ENCODE data around the gene ZNF423.

DNA sequence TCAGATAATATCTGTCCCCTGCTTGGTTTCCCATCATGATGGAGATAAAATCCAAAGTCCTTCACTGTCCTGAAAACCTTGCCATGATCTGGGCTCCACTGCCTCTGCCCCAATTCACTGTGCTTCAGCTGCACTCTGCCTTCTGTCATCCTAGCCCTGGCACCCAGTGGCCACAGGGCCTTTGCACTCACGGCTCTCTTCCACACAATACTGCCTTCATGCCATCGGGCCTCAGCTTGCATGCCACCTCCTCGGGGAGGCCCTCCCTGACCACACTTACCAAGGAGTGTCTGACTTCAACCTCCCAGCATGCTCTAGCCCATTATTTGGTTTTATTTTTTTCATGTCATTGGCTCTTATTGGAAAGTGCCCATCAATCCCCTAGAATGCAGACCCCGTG, 336.2 kb downstream of the ZNF423 start:
- TF ChIP-seq POLR2AphosphoS5 (IDR thresholded peaks at IDR 0.05; ENCODE audit: low read depth, low read length) (no peak), POLR2A (IDR thresholded peaks at IDR 0.05; ENCODE audit: low read depth, low read length) (no peak)

Measured in GM12891 (cell line).